Lower lobe of right lung (tissue), 2 donors: ENCODE data around the gene NRSN1. TPM values are rescaled to one million over a fixed set of nuclear protein-coding genes. Genes with fewer than 3 reads are reported as not detected.

Experiments used
- ATAC-seq, 2 donors: fragments of 200-7000 bp; cut with Tn5 transposase; one replicate each; pipeline ENCODE4 v1.9.1; 2020 to 2022; ENCODE audit warnings: mild to moderate bottlenecking in 2 of 2, moderate library complexity in 2 of 2
- DNase-seq: peaks from one replicate; pipeline ENCODE4 v3.0.0-alpha.2; 2020
- H3K27ac ChIP-seq: fragments of 200-600 bp; one replicate; pipeline ENCODE4 v1.8.0; 2022
- H3K27me3 ChIP-seq: fragments of 200-600 bp; one replicate; pipeline ENCODE4 v1.8.0; 2022; ENCODE audit warnings: low read depth
- H3K36me3 ChIP-seq: fragments of 200-600 bp; one replicate; pipeline ENCODE4 v1.8.0; 2022; ENCODE audit warnings: mild to moderate bottlenecking
- H3K4me1 ChIP-seq: fragments of 200-600 bp; one replicate; pipeline ENCODE4 v1.8.0; 2022
- H3K4me3 ChIP-seq: fragments of 200-600 bp; one replicate; pipeline ENCODE4 v1.8.0; 2022; ENCODE audit warnings: mild to moderate bottlenecking
- H3K9me3 ChIP-seq: fragments of 200-600 bp; one replicate; pipeline ENCODE4 v1.8.0; 2022
- CTCF ChIP-seq: fragments of 200-600 bp; IDR thresholded peaks from one replicate; pipeline ENCODE4 v1.8.0; 2022; ENCODE audit warnings: antibody characterized with exemption, mild to moderate bottlenecking
- intact Hi-C: fragments of 100-400 bp; cut with DNase I; formaldehyde crosslinking; loops from one replicate; pipeline ENCODE4 v1.11.0; 2022
- total RNA-seq: library from RNA; stranded (reverse); fragmentation: NEBNext Ultra II Directional; extraction: Animal tissue kit (Norgen Biotek cat#: 25700); gene quantifications from one replicate; pipeline ENCODE4 v1.2.1, GENCODE V29; 2021
- donor health status: DM: no; HTN: yes; CAD: no; lungs with severe emphysema.

NRSN1 gene
- total RNA-seq, 1 donor from 2014 or later: not detected

- Histone ChIP-seq H3K27me3 (no peaks in the 10 kb centered on the region), H3K27ac (no peak overlapping the region), H3K9me3 (no peaks in the 10 kb centered on the region), H3K4me1 (no peaks in the 10 kb centered on the region), H3K4me3 (no peak overlapping the region), H3K36me3 (no peaks in the 10 kb centered on the region)
- intact Hi-C loops: no loop called here
- ATAC-seq: no peak
- DNase-seq: no peak
- TF ChIP-seq CTCF: no peak
These were observed 32.6 kb upstream of the NRSN1 start for GRCh38 chr6:24093381-24093780.

DNA sequence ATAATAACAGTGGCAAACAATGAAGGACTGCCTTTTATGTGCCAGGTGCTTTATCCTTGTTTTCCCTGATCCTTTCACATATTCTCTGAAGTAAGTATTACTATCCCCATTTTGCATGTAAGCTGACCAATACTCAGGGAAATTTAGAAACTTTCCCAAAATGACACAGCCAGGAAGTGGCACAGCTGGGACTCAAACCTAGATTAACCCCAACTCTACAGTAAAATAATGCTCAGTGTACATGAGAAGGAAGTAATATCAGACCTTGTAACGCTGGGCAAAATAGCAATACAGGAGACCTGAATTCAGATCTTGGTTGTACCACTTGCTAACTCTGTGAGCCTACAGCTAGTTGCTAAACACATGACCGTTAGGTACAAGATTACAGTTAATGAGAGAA, 26.8 kb upstream of the NRSN1 start:
- H3K27ac ChIP-seq: no peak overlapping the region
- no peak overlapping the region for H3K4me3 ChIP-seq
- intact Hi-C loops: no loop called here
- no peaks in the 10 kb centered on the region for H3K9me3 ChIP-seq
- H3K4me1 ChIP-seq: no peaks in the 10 kb centered on the region
- no peaks in the 10 kb centered on the region for H3K36me3 ChIP-seq
- ATAC-seq: no peak
- H3K27me3 ChIP-seq: no peaks in the 10 kb centered on the region
- no peak for TF ChIP-seq CTCF
- no peak for DNase-seq

DNA sequence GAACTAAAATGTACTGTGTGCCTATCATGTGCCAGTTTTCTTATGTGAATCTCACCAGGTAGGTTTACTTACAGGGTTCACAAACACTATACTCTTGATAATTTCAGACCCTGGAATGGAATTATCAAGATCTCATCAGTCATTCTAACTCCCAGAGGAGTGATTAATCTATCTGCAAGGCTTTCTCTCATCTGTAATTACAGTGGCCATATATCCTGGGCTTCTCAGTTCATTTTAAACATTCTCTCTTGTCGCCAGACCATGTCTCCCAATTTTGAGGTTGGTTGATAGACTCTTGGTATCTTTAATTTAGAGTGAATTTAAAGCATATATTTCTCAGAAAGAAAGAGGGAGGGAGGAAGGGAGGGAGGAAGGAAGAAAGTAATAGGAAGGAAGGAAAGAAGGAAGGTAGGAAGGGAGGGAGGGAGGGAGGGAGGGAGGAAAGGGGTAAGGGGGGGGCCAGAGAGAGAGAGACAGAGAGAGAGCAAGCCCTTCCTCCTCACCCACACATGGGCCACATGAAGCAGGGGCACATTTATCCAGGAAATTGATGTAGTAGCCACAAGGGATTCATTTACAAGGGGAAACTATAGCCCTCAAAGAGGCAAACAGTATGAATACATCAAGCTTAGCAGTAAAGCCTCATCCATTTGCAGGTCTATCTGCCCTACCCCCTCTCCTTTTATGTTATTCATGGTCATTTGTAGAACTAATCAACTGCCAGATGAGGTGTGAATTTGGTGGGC, 25.8 kb upstream of the NRSN1 start:
- DNase-seq (no peak), ATAC-seq (no peak)
- H3K4me1 ChIP-seq: no peaks in the 10 kb centered on the region
- no peak overlapping the region for H3K27ac ChIP-seq
- TF ChIP-seq CTCF: no peak
- intact Hi-C loops: no loop called here
- H3K9me3 ChIP-seq: no peaks in the 10 kb centered on the region
- H3K27me3 ChIP-seq: no peaks in the 10 kb centered on the region
- no peak overlapping the region for H3K4me3 ChIP-seq
- no peaks in the 10 kb centered on the region for H3K36me3 ChIP-seq

DNA sequence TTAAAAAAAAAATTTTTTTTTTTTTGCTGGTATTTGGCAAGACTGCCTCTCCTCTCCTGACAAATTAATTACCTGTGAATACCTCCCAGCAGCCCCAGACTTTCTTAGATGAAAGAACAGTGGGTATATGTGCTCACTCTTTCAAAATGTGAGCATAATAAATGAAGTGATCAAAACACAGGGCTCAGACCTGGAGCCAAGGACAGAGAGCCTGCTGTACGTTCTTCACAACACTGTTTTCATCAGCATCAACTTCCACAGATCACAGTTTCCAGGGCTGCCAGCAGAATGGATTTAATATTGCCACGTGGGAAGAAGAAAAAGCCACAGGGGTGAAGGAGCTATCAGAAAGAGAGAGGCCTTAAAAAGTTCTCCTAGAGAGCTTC, 25.3 kb upstream of the NRSN1 start:
- ATAC-seq: no peak
- Histone ChIP-seq H3K4me1 (no peaks in the 10 kb centered on the region), H3K27ac (no peak overlapping the region), H3K36me3 (no peaks in the 10 kb centered on the region), H3K9me3 (no peaks in the 10 kb centered on the region), H3K4me3 (no peak overlapping the region), H3K27me3 (no peaks in the 10 kb centered on the region)
- intact Hi-C loops: no loop called here
- no peak for TF ChIP-seq CTCF
- DNase-seq: no peak

DNA sequence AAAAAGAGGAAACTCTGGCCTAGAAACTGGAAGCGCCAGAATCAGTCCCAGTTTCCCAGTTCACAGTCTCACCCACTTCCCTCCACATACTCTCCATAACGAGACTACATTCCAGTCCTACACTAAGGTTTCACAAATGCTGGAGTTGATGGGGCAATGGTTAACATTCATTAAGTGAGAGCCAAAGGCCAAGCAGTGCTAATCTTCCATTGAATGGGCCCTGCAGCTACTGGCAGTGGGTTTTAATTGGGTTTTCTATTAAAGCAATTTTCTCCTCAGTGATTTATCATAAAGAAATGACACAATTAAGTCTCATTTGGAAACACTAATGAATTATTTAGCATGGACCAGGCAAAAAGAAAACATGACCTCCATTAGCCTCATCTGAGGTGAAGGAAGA, 20.8 kb upstream of the NRSN1 start:
- Histone ChIP-seq H3K27me3 (no peaks in the 10 kb centered on the region), H3K36me3 (no peaks in the 10 kb centered on the region), H3K27ac (no peak overlapping the region), H3K4me1 (no peaks in the 10 kb centered on the region), H3K9me3 (no peaks in the 10 kb centered on the region), H3K4me3 (no peak overlapping the region)
- intact Hi-C loops: no loop called here
- no peak for DNase-seq
- TF ChIP-seq CTCF: no peak
- no peak for ATAC-seq
